Endothelial cell of umbilical vein (primary cell): ENCODE results near the gene HOXA11. TPM values are rescaled to one million over a fixed set of nuclear protein-coding genes. Genes with fewer than 3 reads are reported as not detected.
A peak's percentile ranks its signal among the peaks of the same experiment; 100 is the strongest.

Experiments used
- BruUV-seq: library from RNA; stranded (reverse); fragments of 400-500 nt; replicated peaks from 2 replicates; lab custom pipeline; 2021; lab: Mats Ljungman, UMichigan
- CTCF ChIA-PET: fragments of 300-600, 350-600 bp; sonication (Branson Sonifier 250); formaldehyde crosslinking; loops from one replicate; lab custom pipeline; 2021; ENCODE audit warnings: antibody characterized with exemption, inconsistent platforms; lab: Charles Lee
- POLR2A ChIA-PET: fragments of 300-600, 350-600 bp; sonication (Branson Sonifier 250); formaldehyde crosslinking; loops from one replicate; lab custom pipeline; 2021; ENCODE audit warnings: antibody characterized with exemption, inconsistent platforms; lab: Charles Lee
- DNase-seq: peaks from one replicate; pipeline ENCODE4 v3.0.0-alpha.2; 2011; ENCODE audit warnings: low read depth, low spot score
- FAIRE-seq: peaks from 2 replicates; lab custom pipeline; 2011; peaks lifted over from hg19 to GRCh38; lab: Jason Lieb, UNC
- H2AFZ ChIP-seq: 2 replicates; pipeline ENCODE4 v1.6.0; 2012; ENCODE audit warnings: low read depth, low read length, control low read depth, inconsistent platforms
- H3K27ac ChIP-seq: 2 replicates; pipeline ENCODE4 v1.5.1; 2011; ENCODE audit warnings: low read depth, mild to moderate bottlenecking, control low read depth, low read length, moderate library complexity; ENCODE audit not compliant: insufficient read depth
- H3K27me3 ChIP-seq, 2 experiments: 2 replicates each; pipeline versions ENCODE4 v1.6.0 to v1.6.1; 2011; ENCODE audit warnings: low read length in 2 of 2, mixed read lengths in 1 of 2; ENCODE audit not compliant: control insufficient read depth in 2 of 2, insufficient read depth in 2 of 2
- H3K36me3 ChIP-seq, 2 experiments: 2 replicates in 1 of 2; 3 replicates in 1 of 2; pipeline ENCODE4 v1.5.1; 2011; ENCODE audit warnings: low read length in 2 of 2, mild to moderate bottlenecking in 1 of 2, moderate library complexity in 1 of 2; ENCODE audit not compliant: control insufficient read depth in 2 of 2, insufficient read depth in 2 of 2; ENCODE audit errors: extremely low read depth in 1 of 2
- H3K4me1 ChIP-seq: 3 replicates; pipeline ENCODE4 v1.5.1; 2011; ENCODE audit warnings: mild to moderate bottlenecking, low read length; ENCODE audit not compliant: control insufficient read depth, insufficient read depth; ENCODE audit errors: extremely low read depth
- H3K4me2 ChIP-seq: 2 replicates; pipeline ENCODE4 v1.6.1; 2011; ENCODE audit warnings: low read length, control low read depth, mixed read lengths; ENCODE audit not compliant: insufficient read depth
- H3K4me3 ChIP-seq, 3 experiments: fragments of 200-600 bp in 1 of 3; sonication (generic), shearing (Covaris generic) in 1 of 3; replicated peaks in 1 of 3; 2 replicates each; pipeline ENCODE4 v1.5.1; 2011 to 2016; ENCODE audit warnings: control low read depth in 3 of 3, low read length in 3 of 3, mild to moderate bottlenecking in 2 of 3, inconsistent platforms in 1 of 3, low read depth in 1 of 3, moderate library complexity in 1 of 3; ENCODE audit not compliant: insufficient read depth in 1 of 3
- H3K79me2 ChIP-seq: 2 replicates; pipeline ENCODE4 v1.6.0; 2012; ENCODE audit warnings: low read length, inconsistent platforms; ENCODE audit not compliant: control insufficient read depth, insufficient read depth
- H3K9ac ChIP-seq: replicated peaks from 2 replicates; pipeline ENCODE3; 2011; ENCODE audit warnings: low read length, control low read depth; ENCODE audit not compliant: insufficient read depth; ENCODE audit errors: extremely low read depth
- H3K9me1 ChIP-seq: replicated peaks from 3 replicates; pipeline ENCODE4 v1.6.0; 2011; ENCODE audit warnings: mild to moderate bottlenecking, low read length; ENCODE audit not compliant: control insufficient read depth, insufficient read depth; ENCODE audit errors: extremely low read depth
- H3K9me3 ChIP-seq: replicated peaks from 2 replicates; pipeline ENCODE4 v1.5.1; 2012; ENCODE audit warnings: low read length, inconsistent platforms; ENCODE audit not compliant: control insufficient read depth, insufficient read depth
- H4K20me1 ChIP-seq: replicated peaks from 2 replicates; pipeline ENCODE3; 2011; ENCODE audit warnings: mild to moderate bottlenecking, low read length; ENCODE audit not compliant: control insufficient read depth, insufficient read depth; ENCODE audit errors: extremely low read depth
- CTCF ChIP-seq, 2 donors: IDR thresholded peaks; 1 replicate in 1 of 2; 2 replicates in 1 of 2; pipeline ENCODE4 v1.5.1; 2011; ENCODE audit warnings: low read length in 2 of 2, mild to moderate bottlenecking in 2 of 2, moderate library complexity in 2 of 2, control low read depth in 1 of 2, inconsistent platforms in 1 of 2, low read depth in 1 of 2; ENCODE audit not compliant: insufficient read depth in 1 of 2; ENCODE audit errors: extremely low read depth in 1 of 2
- GATA2 ChIP-seq: IDR thresholded peaks from 2 replicates; pipeline ENCODE4 v1.7.0; 2011; ENCODE audit warnings: low read depth, mild to moderate bottlenecking, moderate library complexity, mixed read lengths, low read length; ENCODE audit not compliant: insufficient read length, insufficient read depth
- dilution Hi-C: fragments of 300-500 bp; cut with MboI; formaldehyde crosslinking; loops from one replicate; pipeline ENCODE4 v1.15.0; 2019; ENCODE audit warnings: low sequenced_read_pairs; ENCODE audit not compliant: extremely low pct_ligation_motif_present
- intact Hi-C: fragments of 100-400 bp; cut with micrococcal nuclease; formaldehyde crosslinking; loops from one replicate; pipeline ENCODE4 v1.10.0; 2022
- polyA plus RNA-seq, 4 experiments: library from polyadenylated mRNA; depleted of rRNA in 3 of 4; stranded (reverse) in 3 of 4; unstranded in 1 of 4; fragments of >200 nt; gene quantifications; 2 replicates each; pipeline versions ENCODE4 v1.2.1 to v1.2.3, GENCODE V29; 2011 to 2012; ENCODE audit warnings: missing spikeins in 1 of 4
- total RNA-seq: library from RNA; stranded (reverse); gene quantifications from 2 replicates; pipeline ENCODE4 v1.2.3, GENCODE V29; 2021

The HOXA11 gene
- total and polyA plus RNA-seq, 2 donors (not counting 3 experiments of a cell fraction or from before 2014, with no cell fraction given), result 10.4 to 16.7 TPM

- Histone ChIP-seq H3K36me3 (peaks cover 0 to 19% of the 10 kb centered on the region in 2 experiments), H3K9me1 (no peaks in the 10 kb centered on the region), H3K4me3 (peak overlapping the region; percentile 29 to 84 (median 65)), H3K4me2 (peak overlapping the region; percentile 92), H3K4me1 (peaks cover 76% of the 10 kb centered on the region), H2AFZ (no peak overlapping the region), H3K9ac (peak overlapping the region; percentile 84), H3K79me2 (peaks cover 99% of the 10 kb centered on the region), H3K27me3 (no peaks in the 10 kb centered on the region), H3K27ac (peak overlapping the region; percentile 82), H3K9me3 (no peaks in the 10 kb centered on the region), H4K20me1 (no peaks in the 10 kb centered on the region)
- no TSS peak for BruUV-seq
- peak; percentile 79 for FAIRE-seq
- intact Hi-C loops, result loop anchor here (2.0 to 5.0 kb wide), 3 partner anchors 640 to 1285 kb away; no protein-coding TSS in a partner anchor
- TF ChIP-seq GATA2 (no peak), CTCF (IDR thresholded peaks at IDR 0.05; ENCODE audit: extremely low read depth in 1 of 2, insufficient read depth in 1 of 2, low read depth in 1 of 2, low read length in 2 of 2) (peak; percentile 23 to 35)
- ChIA-PET POLR2A (interaction anchor here (1.3 to 2.2 kb wide), 3 partner anchors 11 to 43 kb away, joined by 3 to 7 read pairs (median 4); partner anchors contain the start of gene HOXA3), CTCF (interaction anchor here (0.9 to 7.0 kb wide), 14 partner anchors 11 to 773 kb away, joined by 3 to 72 read pairs (median 11); partner anchors contain the start of genes HOXA4 and HOXA7)
- DNase-seq, result no peak
- dilution Hi-C loops, result no loop called here
Measured at GRCh38 chr7:27141923-27142579, 43.0 kb downstream of the HOXA11 start.
